Measurements from ENCODE around the gene NHEJ1.

Gene NHEJ1

DNA sequence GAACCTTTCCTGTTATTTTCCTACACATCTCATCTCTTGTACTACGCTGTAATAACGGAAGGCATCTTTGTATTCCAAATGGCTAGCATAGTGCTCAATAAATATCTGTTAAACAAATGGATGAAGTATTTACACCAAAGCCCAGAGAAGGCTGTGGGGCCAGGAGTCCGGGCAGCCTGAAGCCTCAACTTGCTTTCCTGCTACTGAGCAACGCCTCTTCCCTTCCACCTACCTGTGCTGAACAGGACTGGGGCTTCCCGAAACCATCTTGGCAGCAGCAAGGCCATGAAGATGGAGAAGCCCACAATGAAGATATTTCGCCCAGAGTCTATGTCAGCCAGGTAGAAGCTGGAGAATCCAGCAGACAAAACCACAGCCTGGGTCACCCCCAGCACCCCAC is 2.5 kb upstream of the NHEJ1 start:
- no peak for DNase-seq (ENCODE audit: low read depth, low spot score)
- TF ChIP-seq, protein P1, sequence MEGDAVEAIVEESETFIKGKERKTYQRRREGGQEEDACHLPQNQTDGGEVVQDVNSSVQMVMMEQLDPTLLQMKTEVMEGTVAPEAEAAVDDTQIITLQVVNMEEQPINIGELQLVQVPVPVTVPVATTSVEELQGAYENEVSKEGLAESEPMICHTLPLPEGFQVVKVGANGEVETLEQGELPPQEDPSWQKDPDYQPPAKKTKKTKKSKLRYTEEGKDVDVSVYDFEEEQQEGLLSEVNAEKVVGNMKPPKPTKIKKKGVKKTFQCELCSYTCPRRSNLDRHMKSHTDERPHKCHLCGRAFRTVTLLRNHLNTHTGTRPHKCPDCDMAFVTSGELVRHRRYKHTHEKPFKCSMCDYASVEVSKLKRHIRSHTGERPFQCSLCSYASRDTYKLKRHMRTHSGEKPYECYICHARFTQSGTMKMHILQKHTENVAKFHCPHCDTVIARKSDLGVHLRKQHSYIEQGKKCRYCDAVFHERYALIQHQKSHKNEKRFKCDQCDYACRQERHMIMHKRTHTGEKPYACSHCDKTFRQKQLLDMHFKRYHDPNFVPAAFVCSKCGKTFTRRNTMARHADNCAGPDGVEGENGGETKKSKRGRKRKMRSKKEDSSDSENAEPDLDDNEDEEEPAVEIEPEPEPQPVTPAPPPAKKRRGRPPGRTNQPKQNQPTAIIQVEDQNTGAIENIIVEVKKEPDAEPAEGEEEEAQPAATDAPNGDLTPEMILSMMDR (IDR thresholded peaks at IDR 0.05; ENCODE audit: insufficient read depth, low read length, missing control alignments): no peak
- CTCF ChIA-PET: interaction anchor here (0.8 to 4.8 kb wide), 4 partner anchors 8 to 132 kb away, joined by 4 to 35 read pairs (median 12); partner anchors contain the start of genes CNPPD1 and DNAJB2
- H3K4me3 ChIP-seq (ENCODE audit: low read depth, low read length): no peak overlapping the region
- POLR2A ChIA-PET: interaction anchor here (1.0 kb wide), 1 partner anchor 55 kb away, joined by 4 read pairs; no protein-coding TSS in a partner anchor

DNA sequence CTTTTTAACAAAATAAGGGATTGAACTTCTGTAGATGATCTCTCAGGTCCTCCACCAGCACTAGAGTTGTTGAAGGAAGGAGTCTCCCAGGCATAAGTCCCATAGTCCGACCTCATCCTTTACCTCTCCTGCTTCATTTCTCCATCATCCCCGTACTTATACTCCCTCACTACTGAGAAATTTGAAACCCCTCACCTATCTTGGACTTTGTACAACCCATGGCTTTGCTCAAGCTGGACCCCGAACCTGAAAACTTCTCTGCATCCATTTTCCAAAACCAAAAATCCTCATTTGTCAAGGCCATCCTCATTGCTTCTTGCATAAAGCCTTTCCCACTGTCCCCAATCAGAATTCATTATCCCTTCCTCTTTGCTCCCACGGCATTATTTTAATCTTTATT is 482 bp upstream of the NHEJ1 start:
- DNase-seq (ENCODE audit: low read depth, low spot score): no peak
- TF ChIP-seq, protein P1 (IDR thresholded peaks at IDR 0.05; ENCODE audit: insufficient read depth, low read length, missing control alignments): no peak
- ChIA-PET CTCF (interaction anchor here (3.0 to 13.6 kb wide), 4 partner anchors 12 to 137 kb away, joined by 9 to 366 read pairs (median 213); partner anchors contain the start of genes ANKZF1, ATG9A, CNPPD1 and SLC23A3), POLR2A (no interaction called here)
- peak overlapping the region; percentile 87 for H3K4me3 ChIP-seq (ENCODE audit: low read depth, low read length)

GRCh38 chr2:219159771-219160185 is 837 bp downstream of the NHEJ1 start:
- TF ChIP-seq, protein P1 (IDR thresholded peaks at IDR 0.05; ENCODE audit: insufficient read depth, low read length, missing control alignments): no peak
- CTCF ChIA-PET: interaction anchor here (0.7 to 18.2 kb wide), 74 partner anchors 9 to 370 kb away, joined by 3 to 409 read pairs (median 4); partner anchors contain the start of genes ANKZF1, ATG9A, CFAP65 and CNPPD1
- POLR2A ChIA-PET: interaction anchor here (0.7 to 1.3 kb wide), 2 partner anchors 17 to 135 kb away, joined by 3 read pairs; partner anchors contain the start of gene CNPPD1
- H3K4me3 ChIP-seq (ENCODE audit: low read depth, low read length): peak overlapping the region; percentile 87
- no peak for DNase-seq (ENCODE audit: low read depth, low spot score)

DNA sequence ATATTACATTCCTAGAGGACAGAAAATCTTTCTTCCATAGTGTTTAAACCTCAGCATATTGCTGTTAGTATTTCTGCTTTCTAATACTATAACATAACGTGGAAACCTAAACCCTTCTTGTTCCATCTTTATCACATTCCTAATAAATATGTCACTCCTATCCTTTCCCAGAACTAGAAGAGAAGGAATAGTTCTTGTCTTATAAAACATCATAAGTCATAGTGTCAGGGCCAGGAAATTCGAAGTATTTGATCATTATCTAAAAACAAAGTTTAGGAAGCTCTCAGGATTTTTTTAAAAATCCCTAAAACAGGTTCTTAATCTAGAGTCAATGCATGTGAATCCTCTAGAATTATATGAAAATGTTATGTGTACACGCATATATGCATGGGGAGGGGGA is 2.0 kb downstream of the NHEJ1 start:
- CTCF ChIA-PET: interaction anchor here (1.0 to 18.2 kb wide), 44 partner anchors 8 to 371 kb away, joined by 3 to 409 read pairs (median 8); partner anchors contain the start of genes ANKZF1, ATG9A, CNPPD1 and CRYBA2
- POLR2A ChIA-PET: no interaction called here
- no peak overlapping the region for H3K4me3 ChIP-seq (ENCODE audit: low read depth, low read length)
- TF ChIP-seq, protein P1 (IDR thresholded peaks at IDR 0.05; ENCODE audit: insufficient read depth, low read length, missing control alignments): no peak
- DNase-seq (ENCODE audit: low read depth, low spot score): no peak

DNA sequence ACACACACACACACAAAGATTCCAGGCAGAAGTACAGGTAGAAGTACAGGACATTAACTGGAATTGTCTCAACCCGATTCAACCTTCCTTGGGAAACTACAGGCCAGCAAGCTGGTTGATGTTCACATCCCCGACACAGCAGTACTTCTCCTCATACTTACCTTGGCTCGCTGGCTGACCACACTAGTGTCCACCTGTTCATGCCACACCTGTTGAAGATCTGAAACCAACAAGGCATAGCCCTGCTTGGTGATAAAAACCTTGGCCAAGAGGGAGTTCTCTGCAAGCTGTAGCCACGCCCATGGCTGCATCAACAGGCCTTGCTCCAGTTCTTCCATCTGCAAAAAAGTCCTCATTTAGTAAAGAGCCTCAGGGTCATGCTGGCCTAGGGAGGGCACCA is 2.6 kb downstream of the NHEJ1 start:
- ChIA-PET POLR2A (no interaction called here), CTCF (interaction anchor here (0.9 to 18.2 kb wide), 23 partner anchors 8 to 369 kb away, joined by 3 to 409 read pairs (median 13); partner anchors contain the start of genes CNPPD1, CRYBA2, IHH and SLC23A3)
- no peak overlapping the region for H3K4me3 ChIP-seq (ENCODE audit: low read depth, low read length)
- no peak for DNase-seq (ENCODE audit: low read depth, low spot score)
- TF ChIP-seq, protein P1 (IDR thresholded peaks at IDR 0.05; ENCODE audit: insufficient read depth, low read length, missing control alignments): no peak

DNA sequence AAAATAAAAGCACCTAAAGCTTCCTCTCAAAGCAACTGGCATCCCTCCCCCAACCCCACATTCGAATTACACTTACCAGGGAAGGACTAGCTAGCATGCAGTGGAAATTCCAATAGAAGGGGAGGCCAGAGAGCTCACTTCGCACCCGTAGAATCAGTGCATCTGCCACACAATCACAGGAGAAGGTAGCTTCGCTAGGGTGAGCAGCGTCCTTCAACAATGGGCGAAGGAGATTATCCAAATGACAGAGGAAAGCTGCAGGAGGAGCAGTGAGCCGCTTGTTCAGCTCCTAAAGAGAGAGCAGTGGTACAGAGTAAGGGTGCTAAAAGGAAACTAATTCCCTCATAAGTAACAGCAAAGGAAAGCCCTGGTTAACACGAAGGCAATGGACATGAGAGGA is 3.2 kb downstream of the NHEJ1 start:
- CTCF ChIA-PET: interaction anchor here (0.7 to 18.2 kb wide), 19 partner anchors 10 to 673 kb away, joined by 3 to 409 read pairs (median 6); partner anchors contain the start of genes CRYBA2 and IHH
- H3K4me3 ChIP-seq (ENCODE audit: low read depth, low read length): no peak overlapping the region
- POLR2A ChIA-PET: no interaction called here
- no peak for DNase-seq (ENCODE audit: low read depth, low spot score)
- TF ChIP-seq, protein P1 (IDR thresholded peaks at IDR 0.05; ENCODE audit: insufficient read depth, low read length, missing control alignments): no peak
